CD4-positive, alpha-beta T cell treated with Interleukin-1 beta for 1 hour (primary cell): ENCODE results near the gene ASPHD1.

Source experiments
- DNase-seq, 2 donors: peaks; one replicate each; pipeline ENCODE4 v3.0.0-alpha.2; 2020 to 2022

The ASPHD1 gene

GRCh38 chr16:29950806-29951461, 50.6 kb downstream of the ASPHD1 start:
- no peak for DNase-seq

DNA sequence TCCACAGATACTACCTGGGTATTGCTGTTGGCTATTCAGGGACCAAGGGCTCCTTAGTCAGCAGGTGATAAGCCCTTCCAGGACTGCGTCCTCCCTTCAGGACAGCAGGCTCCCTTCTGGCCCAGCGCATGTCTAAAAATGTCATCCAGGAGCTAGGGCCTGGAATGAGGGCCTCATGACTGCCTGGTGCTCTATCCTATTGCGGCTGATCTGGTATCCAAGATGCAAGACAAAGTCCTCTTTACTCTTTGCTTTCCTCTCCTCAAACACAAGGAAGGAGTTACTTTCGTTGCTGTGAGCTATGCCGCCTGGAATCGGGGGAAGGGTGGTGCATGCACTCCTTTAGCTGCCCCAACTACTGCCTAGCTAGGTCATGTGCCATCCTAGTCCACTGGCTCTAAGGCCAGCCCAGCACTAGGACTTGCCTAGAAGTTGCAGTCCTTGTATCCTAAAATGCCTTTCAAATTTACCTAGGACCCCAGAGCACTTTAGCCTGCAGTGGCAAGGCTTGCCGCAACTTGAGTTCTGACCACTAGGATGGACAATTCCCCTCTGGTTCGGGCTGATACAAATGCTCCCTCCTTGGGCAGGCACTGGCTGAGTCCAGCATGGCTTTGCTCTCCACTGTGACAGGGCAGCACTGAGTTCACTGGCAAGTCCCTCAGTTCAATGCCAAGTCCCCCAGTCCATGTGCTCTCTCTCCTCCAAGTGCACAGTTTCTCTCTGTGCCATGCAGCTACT, 51.5 kb downstream of the ASPHD1 start:
- DNase-seq: no peak
